Activated CD4-positive, alpha-beta T cell treated with anti-CD3 and anti-CD28 coated beads, Interleukin-2, amount 50 U/mL, for 48 hours (primary cell): ENCODE data around the gene FASTK.

Experiments
- DNase-seq, 2 experiments: peaks; one replicate each; pipeline ENCODE4 v3.0.0-alpha.2; 2020

Gene FASTK, protein sequence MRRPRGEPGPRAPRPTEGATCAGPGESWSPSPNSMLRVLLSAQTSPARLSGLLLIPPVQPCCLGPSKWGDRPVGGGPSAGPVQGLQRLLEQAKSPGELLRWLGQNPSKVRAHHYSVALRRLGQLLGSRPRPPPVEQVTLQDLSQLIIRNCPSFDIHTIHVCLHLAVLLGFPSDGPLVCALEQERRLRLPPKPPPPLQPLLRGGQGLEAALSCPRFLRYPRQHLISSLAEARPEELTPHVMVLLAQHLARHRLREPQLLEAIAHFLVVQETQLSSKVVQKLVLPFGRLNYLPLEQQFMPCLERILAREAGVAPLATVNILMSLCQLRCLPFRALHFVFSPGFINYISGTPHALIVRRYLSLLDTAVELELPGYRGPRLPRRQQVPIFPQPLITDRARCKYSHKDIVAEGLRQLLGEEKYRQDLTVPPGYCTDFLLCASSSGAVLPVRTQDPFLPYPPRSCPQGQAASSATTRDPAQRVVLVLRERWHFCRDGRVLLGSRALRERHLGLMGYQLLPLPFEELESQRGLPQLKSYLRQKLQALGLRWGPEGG

GRCh38 chr7:151080522-151081169 is at the start of gene FASTK:
Gene FASTK, minus strand, starts transcription at chr7:151080809. Its CDS starts 43 bp downstream, at chr7:151080766.
- peak; percentile 86 to 90 for DNase-seq

DNA sequence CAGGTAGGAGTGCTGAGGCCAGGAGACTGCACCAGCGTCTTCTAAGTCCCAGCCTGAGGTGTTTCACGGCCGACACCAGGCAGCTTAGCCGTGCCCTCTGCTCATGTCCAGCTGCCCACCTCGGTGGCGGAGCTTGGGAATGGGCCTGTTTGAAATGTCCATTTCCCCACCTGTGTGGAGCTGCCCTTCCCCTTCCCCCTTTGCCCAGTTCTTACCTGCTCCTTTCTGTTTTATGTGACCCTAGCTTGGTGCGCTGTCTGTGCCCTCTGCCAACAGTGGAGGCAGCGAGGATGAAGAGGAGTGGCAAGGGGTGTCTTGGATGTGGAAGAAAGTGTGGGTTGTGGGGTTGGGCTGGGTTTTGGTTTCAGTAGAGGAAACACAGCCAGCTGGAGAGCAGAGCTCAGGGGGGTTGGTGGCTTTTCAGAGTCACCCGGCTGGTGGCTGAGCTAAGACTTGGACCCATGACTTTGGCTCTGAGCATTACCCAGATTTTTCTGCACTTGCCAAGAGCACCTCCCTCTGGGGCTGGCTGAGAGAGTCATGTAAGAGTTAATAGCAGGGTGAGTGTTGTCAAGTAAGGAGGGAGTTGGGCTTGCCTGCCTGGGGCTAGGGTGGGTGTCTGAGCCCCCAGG is 49.5 kb upstream of the FASTK start:
- DNase-seq, result no peak

GRCh38 chr7:151129117-151129959 is 48.7 kb upstream of the FASTK start:
- no peak for DNase-seq

DNA sequence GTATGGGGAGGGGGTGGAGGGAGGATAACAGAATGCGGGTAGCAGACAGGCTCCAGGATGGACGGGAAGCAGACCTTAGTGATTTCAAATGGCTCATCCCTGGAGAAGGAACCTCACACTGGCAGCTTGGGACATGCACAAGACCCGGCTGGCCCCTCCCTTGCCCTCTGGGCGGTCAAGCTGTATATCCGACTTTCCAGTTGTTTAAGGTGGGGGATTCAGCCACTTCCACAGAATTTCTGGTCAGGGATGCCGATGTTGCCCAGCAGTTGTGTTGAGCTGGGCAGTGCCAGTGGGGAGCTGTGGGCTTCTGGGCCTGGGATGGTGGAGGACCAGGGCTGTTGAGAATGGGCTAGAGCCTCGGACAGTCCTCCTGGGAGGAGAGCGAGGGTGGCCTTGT is 48.1 kb upstream of the FASTK start:
- DNase-seq, result no peak

DNA sequence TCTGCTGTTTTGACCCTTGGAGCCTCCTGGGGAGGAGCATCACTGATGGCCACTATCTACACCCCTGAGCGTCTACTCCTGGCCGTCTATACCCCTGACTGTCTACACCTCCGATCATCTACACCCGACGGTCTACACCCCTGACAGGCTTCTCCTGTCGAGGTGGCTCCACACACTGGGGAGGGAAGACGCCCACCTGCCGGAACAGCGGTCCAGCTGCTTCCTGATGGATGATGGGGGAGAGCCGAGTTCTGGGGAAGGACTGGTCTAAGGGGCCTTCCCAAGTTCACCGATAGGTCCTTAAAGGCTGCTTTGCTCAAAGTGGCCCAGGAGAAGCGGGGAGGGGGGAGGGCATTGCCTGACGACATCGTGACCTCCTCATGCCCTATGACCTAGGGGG is 47.5 kb upstream of the FASTK start:
- DNase-seq, result no peak

DNA sequence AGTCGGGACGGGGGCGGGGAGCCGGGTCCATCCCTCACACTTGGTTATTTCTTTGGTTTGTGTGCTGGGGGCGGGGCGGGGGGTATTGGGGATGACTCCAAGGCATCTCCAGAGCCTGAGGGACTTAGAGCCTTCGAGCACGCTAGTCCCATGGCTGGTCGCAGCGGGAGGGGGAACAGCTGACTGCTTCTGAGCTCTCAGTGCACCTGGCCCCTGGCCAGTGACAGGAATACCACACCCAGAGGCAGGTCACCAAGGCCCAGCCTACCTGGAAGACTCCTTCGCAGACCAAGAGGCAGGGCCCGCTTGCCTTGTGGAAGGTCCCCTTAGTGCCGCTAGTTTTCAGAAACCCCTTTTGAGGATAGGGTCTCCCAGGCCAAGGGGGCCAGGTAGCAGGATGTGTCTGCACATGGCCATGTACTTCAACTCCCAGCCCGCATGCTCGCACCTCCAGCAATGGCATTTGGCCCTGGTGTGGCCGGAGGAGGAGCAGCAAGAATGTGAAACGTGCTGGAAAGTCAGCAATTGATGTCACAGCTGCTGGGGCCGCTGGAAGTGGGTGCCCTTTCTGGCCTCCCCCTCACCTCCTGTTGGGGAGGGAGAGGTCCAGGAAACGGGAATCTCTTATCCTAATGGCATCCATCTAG is 46.0 kb upstream of the FASTK start:
- no peak for DNase-seq

DNA sequence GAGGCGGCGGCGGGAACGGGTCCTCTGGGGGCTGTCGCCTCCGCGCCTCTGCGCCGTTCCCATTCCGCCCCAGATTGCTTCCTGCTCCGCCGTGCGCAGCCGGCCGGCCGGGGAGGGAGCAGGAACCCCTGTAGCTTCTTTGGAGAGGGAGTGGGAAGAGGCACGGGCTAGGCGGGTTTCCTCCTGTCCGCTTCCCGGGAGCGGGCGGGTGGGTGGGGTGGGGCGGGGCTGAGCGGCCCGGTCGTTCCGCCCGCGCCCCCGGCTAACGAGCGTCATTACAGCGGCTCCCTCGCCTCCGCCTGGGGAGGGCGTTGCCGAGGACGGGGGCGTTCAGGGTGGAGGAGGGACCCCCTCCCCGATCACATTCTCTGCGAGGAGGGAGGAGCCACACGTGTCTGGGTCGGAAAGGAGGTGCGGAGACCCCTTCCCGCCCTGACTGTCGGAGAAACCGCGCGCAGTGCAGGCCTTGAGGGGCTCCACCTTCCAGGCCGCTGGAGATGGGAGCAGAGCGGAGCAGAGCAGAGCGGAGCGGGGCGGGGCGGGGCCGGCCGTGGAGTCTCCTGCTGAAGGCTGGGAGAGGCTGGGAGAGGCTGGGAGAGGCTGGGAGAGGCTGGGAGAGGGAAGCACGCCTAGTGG is 45.4 kb upstream of the FASTK start:
- no peak for DNase-seq

- no peak for DNase-seq
Measured at GRCh38 chr7:151125470-151125845, 44.8 kb upstream of the FASTK start.

- no peak for DNase-seq
Measured at GRCh38 chr7:151124899-151125399, 44.3 kb upstream of the FASTK start.

DNA sequence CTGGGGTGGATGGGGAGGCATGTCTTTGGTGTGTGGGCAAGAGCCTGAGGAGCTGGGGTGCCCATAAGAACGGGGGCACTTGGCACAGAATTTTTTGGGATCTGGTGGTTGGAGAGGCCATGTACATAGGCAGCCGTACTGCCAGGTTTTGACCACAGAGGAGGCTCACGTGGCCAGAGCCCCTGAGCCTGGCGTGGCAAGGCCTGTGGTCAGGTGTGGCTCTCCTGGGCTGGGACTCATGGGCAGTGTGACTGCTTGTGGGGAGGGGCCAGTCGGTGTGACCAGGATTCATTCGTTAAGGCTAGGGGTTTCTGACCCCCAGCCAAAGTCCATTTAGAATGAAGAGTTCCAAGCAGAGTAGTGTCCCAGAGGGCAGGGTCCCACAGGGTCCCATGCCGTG is 43.9 kb upstream of the FASTK start:
- no peak for DNase-seq

DNA sequence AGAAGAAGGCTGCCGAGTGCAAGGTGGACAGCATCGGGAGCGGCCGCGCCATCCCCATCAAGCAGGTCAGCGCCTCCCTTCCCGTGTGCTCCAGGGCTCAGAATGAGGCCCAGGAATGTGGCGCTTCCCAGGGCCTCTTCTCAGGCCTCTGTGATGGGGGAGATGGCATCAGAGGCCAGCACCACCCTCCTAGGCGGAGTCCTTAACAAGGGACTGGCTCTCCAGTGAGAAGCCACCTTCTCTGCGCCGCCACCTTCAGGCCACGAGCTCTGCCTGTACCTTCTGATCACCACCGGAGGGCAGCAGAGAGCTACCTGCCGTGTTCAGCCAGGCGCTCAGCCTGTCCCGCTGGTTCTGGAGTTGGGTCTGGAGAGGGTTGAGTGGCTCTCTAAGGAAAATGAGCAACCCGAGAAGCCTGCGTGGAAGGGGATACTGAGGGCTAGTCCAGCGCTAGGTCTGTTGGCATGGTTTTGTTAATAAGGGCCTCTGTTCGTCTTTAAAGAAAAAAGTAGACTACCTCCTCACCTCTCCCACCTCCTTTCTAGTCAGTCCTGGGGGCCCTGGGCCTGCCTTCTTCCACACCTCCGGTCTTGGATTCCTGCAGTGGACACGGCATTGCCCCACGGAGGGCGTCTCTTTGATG is 43.3 kb upstream of the FASTK start:
- peak; percentile 83 to 85 for DNase-seq

DNA sequence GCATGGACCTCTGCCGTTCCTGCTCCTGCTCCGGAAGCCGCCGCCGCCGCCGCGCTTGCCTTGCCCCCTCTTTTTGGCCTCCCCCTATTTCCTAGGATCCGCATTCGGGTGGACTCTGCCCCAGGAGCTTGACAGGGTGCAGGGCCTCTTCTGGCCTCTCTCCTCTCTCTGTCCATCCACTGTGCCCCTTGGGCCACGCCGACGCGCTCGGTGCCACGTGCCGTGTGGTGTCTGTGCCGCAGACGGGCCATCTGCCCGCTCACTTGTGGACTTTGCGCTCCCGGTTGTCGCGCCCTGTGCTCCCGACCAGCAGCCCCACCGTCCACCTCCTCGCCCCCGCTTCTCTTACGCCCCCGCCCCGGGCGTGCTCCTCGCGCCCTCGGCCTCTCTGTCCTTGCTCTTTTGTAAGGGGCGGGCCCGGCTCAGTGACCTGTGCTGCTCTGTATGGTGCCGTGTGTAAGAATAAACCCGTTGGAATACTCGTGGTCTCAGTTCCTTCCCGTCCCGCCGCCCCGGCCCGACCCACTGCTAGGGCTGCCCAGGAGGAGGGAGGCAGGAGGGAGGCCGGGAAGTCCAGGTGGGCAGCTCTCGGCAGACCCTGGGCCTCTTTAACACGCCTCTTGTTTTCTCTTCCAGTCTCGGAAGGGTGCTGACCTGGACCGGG is 42.7 kb upstream of the FASTK start:
- no peak for DNase-seq

DNA sequence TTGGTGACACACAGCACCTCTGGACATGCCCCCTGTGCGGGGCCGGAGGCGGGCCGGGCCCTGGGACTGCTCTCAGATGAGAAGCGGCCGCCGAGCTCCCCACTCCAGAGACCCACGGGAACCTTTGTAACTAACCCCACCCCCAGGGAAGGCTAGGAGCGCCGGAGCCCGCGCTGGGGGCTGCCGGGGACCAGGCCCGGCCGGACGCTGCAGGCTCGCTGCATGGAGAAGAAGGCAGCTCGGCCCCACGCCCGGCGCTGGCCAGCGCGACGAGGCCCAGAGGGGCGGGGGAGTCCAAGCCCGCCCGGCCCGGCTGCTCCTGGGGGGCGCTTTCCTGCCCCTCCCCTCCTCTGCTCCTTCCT is 42.2 kb upstream of the FASTK start:
- no peak for DNase-seq

GRCh38 chr7:151122276-151122675 is 41.7 kb upstream of the FASTK start:
- no peak for DNase-seq

- DNase-seq, result no peak
Measured at GRCh38 chr7:151121380-151122170, 41.0 kb upstream of the FASTK start.

DNA sequence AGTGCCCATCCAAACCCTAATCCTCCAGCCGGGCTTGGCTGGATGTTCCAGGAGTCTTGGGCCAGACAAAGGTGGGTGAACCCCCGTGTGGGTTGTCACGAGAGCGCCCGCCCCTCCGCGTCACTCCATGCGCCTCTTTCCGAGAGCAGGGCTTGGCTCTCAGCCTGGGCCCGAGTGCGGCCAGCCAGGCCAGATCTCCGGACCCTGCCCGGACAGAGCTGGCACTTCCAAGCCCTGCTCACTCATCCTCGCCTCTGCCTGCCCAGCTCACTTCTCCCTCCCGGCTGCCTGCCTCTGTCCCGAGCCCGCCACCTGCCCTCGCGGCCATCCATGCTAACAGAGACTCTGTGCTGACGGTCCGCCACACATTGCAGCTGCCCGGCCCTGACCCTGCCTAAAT is 40.3 kb upstream of the FASTK start:
- DNase-seq, result no peak

GRCh38 chr7:151119902-151120301 is 39.3 kb upstream of the FASTK start:
- no peak for DNase-seq

GRCh38 chr7:151119055-151119415 is 38.4 kb upstream of the FASTK start:
- DNase-seq, result no peak

GRCh38 chr7:151118108-151119054 is 37.8 kb upstream of the FASTK start:
- no peak for DNase-seq
